Kidney glomerular epithelial cell (primary cell): ENCODE results near the gene ACOT13.
"Not testable (repeated sequence)": the region's sequence is repeated elsewhere in the genome, so short reads cannot be mapped to it uniquely, and the experiment has no call there.

Source experiments
- DNase-seq: peaks from one replicate; lab custom pipeline; 2025; lab: John Stamatoyannopoulos, UW

The ACOT13 gene

DNA sequence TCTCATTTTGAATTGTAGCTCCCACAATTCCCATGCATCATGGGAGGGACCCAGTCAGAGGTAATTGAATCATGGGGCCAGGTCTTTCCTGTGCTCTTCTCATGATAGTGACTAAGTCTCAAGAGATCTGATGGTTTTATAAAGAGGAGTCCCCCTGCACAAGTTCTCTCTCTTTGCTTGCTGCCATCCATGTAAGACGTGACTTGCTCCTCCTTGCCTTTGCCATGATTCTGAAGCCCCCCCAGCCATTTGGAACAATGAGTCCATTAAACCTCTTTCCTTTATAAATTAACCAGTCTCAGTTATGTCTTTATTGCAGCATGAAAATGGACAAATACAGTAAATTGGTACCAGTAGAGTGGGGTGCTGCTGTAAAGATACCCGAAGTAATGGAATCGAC lies 63.8 kb downstream of the ACOT13 start:
- DNase-seq: not testable (repeated sequence)

- DNase-seq: not testable (repeated sequence)
These were observed 64.7 kb downstream of the ACOT13 start for GRCh38 chr6:24731456-24732134.

DNA sequence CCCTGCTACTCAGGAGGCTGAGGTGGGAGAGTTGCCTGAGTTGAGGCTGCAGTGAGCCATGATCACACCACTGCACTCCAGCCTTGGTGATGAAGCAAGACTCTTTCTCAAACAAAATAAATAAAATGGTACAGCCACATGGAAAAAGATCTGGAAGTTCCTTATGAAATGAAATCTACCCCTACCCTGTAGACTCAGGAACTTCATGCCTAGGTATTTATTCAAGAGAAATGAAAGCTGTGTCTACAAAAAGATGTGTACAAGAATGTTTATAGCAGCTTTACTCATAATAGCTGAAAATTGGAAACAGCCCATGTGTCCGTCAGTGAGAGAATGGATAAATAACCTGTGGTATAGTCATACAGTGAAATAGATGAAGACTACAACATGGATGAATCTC lies 67.3 kb downstream of the ACOT13 start:
- no peak for DNase-seq

- not testable (repeated sequence) for DNase-seq
These were observed 67.8 kb downstream of the ACOT13 start for GRCh38 chr6:24734710-24735109.

- no peak for DNase-seq
These were observed 71.9 kb downstream of the ACOT13 start for GRCh38 chr6:24738741-24739140.

- DNase-seq: no peak
These were observed 74.0 kb downstream of the ACOT13 start for GRCh38 chr6:24740861-24741260.

DNA sequence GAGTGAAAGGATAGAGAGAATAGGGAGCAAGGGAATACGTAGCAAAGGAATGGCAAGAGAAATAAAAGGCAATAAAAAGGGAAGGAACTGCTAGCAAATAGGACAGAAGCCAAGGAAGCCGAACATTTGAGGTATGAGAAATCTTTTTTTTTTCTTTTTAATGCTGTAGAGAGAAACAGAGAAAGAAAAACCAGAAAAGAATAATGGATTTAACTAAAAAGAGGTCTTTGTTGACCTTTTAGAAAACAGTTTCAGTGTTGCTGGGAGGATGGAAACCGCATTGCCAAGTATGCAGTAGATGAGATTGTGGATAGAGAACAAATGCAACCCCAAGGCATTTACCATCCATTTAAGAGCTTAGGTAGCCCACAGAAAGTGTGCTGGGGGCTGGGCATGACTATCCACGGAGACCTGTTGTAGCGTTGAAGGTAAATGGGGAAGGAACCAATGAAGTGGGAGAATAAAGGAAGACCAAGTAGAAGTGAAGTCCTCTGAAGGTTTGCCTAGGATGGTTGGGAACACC lies 75.4 kb downstream of the ACOT13 start:
- DNase-seq: no peak

DNA sequence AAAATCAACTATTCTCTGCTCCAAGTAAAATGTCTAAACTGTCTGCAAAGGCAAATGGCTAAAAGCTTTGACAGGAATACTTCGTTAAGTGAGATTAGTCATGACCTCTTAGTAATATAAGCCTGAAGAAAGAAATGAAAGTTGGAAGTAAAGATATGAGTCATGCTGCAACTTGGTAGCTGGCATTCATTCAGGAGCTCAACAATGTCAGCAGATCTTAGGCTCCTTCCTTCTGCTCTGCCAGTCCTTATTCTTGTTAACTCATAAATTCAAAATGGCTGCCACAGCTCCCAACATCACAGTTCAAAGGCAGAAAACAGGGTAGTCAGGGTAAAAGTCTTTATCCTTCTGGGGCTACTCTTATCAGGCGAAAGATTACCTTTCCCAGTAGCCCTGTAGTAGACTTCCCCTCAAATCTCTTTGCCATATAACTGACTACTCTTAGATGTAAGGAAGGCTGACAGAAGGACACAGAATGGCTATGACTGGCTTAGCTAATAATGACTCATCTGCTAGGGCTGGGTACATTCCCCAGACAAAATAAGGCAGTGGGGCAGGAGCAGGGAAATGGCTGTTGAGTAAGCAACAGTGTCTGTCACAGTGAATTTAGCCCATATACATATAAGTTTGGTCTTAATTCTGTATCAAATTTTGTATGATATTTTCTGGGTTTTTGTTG lies 76.5 kb downstream of the ACOT13 start:
- DNase-seq: peak; percentile 97

DNA sequence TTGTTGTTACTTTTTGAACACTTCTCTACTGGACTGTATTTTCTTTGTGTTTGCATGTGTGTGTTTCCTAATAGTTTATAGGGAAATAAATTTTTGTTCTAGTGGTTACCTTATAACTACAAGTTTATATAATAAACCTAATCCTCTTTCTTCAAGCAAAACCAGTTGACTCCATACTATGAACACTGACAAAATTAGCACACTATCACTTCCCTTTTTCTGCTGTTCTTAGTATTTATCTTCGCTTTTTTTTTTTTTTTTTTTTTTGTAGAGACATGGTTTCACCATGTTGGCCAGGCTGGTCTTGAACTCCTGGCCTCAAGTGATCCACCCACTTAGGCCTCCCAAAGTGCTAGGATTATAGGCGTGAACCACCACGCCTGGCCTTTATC lies 77.1 kb downstream of the ACOT13 start:
- no peak for DNase-seq

- DNase-seq: no peak
These were observed 78.0 kb downstream of the ACOT13 start for GRCh38 chr6:24744911-24745310.

GRCh38 chr6:24749297-24749696 lies 82.4 kb downstream of the ACOT13 start:
- no peak for DNase-seq

DNA sequence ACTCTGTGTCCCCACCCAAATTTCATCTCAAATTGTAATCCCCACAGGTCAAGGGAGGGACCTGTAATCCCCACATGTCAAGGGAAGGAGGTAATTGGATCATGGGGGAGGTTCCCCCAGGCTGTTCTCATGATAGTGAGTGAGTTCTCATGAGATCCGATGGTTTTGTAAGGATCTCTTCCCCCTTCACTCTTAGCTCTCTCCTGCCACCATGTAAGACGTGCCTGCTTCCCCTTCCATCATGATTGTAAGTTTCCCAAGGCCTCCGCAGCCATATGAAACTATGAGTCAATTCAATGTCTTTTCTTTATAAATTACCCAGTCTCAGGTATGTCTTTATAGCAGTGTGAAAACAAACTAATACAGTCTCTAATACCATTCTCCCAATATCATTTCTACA lies 84.0 kb downstream of the ACOT13 start:
- not testable (repeated sequence) for DNase-seq

DNA sequence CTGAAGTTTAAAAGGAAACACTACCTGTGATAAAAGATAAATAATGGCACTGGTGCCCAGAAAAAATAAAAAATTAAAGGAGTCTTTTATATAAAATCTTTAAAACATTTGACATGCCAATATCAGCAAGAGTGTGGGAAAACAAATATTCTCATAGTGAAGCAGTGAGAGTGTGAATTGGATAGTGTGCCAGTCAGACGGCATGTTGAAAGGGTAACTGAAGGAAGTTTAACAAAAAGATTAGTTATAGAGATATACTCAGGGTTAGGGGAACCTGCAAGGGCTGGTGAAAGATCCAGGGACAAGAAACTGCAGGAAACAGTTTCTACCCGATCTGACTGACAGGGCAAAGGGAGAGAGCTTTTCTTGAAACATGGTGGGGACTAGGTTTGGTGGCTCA lies 85.6 kb downstream of the ACOT13 start:
- DNase-seq: no peak

DNA sequence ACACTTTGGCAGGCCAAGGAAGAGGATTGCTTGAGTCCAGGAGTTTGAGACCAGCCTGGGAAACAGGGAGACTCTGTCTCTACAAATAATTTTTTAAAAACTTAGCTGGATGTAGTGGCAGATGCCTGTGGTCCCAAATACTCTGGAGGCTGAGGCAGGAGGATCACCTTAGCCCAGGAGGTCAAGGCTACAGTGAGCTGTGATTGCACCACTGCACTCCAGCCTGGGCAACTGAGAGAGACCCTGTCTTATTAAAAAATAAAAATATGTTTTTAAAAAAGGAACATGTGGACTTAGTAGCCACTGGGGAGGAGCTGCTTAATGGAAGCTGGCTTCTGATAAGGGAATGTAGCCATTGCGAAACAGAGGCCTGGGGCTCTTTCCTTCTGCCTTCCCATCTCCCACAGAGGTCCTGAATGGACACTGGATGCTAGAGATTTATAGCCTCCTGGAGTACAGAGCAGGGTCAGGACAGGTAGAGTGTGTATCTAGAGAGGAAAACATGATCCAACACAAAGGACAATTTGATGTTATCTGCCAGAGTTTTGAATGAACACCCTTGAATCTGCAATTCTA lies 86.1 kb downstream of the ACOT13 start:
- DNase-seq: no peak

GRCh38 chr6:24753545-24753944 lies 86.7 kb downstream of the ACOT13 start:
- DNase-seq: no peak

DNA sequence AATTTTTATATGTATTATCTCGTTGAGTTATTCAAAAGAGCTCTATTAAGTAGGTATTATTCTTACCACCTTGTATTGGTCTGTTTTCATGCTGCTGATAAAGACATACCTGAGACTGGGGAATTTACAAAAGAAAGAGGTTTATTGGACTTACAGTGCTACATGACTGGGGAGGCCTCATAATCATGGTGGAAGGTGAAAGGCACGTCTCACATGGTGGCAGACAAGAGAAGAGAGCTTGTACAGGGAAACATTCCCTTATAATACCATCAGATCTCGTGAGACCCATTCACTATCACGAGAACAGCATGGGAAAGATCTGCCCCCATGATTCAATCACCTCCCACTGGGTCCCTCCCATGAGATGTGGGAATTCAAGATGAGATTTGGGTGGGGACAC lies 87.5 kb downstream of the ACOT13 start:
- not testable (repeated sequence) for DNase-seq
